ENCODE measurements around the gene ASPRV1.

The ASPRV1 gene

DNA sequence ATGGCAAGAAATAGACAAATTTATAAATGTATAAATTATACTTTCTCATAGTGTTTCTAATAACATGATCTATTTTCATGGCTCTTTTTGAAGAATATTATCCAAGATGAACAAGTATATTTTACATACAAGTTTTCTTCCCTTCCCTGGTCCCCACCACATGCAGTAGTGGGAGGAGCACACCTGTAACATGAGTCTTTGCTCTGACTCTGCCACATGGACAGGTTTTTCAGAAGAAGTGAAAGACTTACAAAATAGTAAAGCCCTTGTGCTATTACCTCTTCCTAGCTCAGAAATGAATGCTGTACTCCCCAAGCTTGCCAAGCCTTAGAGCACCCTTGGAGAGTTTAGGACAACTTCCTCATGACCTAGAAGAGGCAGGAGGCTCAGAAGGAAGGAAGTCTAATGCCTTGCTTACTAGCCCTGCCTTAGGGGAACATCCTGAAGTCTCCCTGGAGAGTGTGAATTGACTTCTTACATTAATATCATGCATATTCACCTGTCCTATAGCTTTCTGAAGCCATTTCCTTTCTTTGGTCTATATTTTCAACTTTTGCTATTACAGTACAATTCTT lies 28.1 kb downstream of the ASPRV1 start:
- Histone ChIP-seq H3K36me3 (replicated peaks) (0 out of 2 replicates have a peak, but pooled peaks cover 3% of the 10 kb centered on the region), H3K4me1 (peaks cover 12% of the 10 kb centered on the region), H3K4me3 (no peak overlapping the region), H3K9me3 (no peaks in the 10 kb centered on the region), H3K27me3 (ENCODE audit: low read depth) (no peaks in the 10 kb centered on the region)
- in situ Hi-C loops (cut with MboI; ENCODE audit: low sequenced_read_pairs) = no loop called here
- DNase-seq (ENCODE audit: low spot score in 2 of 2) = no peak

DNA sequence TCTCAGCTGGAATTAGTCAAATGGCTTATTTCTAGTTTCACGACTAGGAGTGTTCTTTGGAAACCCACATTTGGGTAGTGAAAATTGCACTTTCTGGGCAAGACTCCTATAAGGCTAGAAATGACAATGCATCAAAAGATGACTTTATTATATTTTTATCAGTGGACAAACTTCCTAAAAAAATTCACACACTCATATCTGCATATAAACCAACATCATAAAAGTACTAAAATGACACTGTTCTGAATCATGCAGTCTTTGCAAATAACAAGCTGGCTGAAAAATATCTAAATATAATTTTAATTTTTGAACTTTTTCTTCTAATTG lies 28.9 kb downstream of the ASPRV1 start:
- in situ Hi-C loops (cut with MboI; ENCODE audit: low sequenced_read_pairs) = no loop called here
- Histone ChIP-seq H3K36me3 (replicated peaks) (no peaks in the 10 kb centered on the region), H3K27me3 (ENCODE audit: low read depth) (no peaks in the 10 kb centered on the region), H3K4me3 (no peak overlapping the region), H3K4me1 (peaks cover 12% of the 10 kb centered on the region), H3K9me3 (no peaks in the 10 kb centered on the region)
- no peak for DNase-seq (ENCODE audit: low spot score in 2 of 2)

DNA sequence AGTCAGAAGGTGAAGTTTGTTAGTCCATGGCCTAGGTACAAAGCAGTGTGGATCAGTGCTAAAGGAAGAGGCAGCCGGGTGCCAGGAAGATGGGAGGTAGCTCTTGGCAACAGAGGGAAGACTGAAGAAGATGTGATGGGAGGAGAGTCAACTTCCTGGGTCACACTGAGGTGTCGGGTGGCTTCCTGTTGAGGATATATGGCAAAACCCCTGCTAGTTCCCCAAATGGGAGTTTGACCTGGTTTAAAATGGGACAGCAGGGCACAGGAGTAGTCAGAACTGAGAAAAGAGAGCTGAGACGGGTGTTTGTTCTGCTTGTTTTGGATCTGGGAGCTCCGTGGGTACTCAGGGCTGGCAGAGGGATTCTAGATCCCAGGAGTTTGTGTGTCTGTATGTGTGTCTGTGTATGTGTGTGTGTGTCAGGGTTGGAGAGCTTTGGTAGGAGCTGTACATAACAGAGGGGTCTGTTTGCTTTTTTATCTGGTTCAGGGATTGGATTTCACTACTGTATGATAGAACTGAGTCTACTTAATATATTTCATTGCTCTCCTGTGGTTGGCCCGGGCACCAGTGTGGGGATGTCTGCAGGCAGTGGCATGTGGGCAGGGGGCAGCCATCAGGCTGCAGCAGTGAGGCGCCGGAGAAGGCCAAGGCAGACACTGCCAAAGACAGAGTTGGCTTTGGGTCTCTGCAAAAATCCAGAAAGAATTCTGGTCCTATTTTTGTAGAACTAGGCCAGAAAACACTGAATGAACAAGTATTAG lies 29.4 kb downstream of the ASPRV1 start:
- in situ Hi-C loops (cut with MboI; ENCODE audit: low sequenced_read_pairs) = no loop called here
- peaks cover 12% of the 10 kb centered on the region for H3K4me1 ChIP-seq
- no peaks in the 10 kb centered on the region for H3K9me3 ChIP-seq
- H3K36me3 ChIP-seq (replicated peaks) = no peaks in the 10 kb centered on the region
- H3K27me3 ChIP-seq (ENCODE audit: low read depth) = no peaks in the 10 kb centered on the region
- DNase-seq (ENCODE audit: low spot score in 2 of 2) = no peak
- no peak overlapping the region for H3K4me3 ChIP-seq

DNA sequence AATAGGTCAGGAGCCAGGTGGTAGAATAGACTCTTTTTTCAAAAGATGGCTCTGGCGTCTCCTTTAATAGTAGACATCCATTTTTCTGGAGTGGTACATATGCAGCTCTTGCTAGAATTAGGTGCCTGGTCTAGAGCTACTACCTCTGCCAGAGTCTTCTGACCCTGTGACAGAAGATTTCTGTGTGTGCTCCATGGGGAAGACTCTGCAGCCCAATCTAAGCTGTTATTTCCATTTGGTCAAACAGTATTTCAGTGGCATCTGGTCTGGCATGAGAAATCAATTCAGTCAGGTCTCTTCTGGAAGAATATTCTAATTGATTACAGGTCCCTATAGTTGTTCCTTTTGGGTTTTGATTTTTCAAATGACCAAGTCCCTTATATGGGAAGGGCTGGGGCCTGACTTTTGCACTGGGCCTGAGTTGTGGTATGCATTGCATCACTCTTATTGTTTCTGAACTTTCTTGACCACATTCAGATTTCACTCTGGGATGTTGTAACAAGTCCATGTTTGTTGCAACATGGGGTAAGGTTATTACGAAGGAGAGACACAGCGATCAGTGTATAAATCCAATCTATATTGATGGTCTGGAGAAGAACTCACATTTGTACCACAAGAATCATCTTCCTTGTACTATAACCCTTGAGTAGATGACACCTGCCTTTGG lies 34.4 kb downstream of the ASPRV1 start:
- peaks cover 12% of the 10 kb centered on the region for H3K4me1 ChIP-seq
- no peaks in the 10 kb centered on the region for H3K27me3 ChIP-seq (ENCODE audit: low read depth)
- no peak overlapping the region for H3K4me3 ChIP-seq
- H3K36me3 ChIP-seq (replicated peaks) = no peaks in the 10 kb centered on the region
- H3K9me3 ChIP-seq = no peaks in the 10 kb centered on the region
- DNase-seq (ENCODE audit: low spot score in 2 of 2) = no peak
- in situ Hi-C loops (cut with MboI; ENCODE audit: low sequenced_read_pairs) = no loop called here

DNA sequence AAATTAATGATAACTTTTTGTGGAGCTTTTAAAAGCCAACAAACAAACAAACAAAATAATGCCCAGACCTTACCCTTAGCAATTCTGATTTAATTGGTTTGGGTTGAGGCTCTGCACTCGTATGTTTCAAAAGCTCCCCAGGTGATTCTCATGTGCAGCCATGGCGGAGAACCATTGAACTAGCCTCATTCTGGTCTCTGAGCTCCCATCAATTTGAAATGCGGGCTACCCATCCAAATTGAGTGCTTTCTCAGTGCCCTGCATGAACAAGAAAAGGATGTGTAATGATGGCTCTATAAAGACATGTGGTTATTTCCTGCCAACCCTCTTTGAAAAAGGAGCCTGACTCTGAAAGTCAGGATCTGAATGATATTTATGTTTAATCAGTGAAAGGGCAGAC lies 38.3 kb downstream of the ASPRV1 start:
- H3K36me3 ChIP-seq (replicated peaks) = peaks cover 3% of the 10 kb centered on the region; the same call in 1 of the 2 replicates
- H3K27me3 ChIP-seq (ENCODE audit: low read depth) = no peaks in the 10 kb centered on the region
- in situ Hi-C loops (cut with MboI; ENCODE audit: low sequenced_read_pairs) = loop anchor here (25.0 kb wide), 2 partner anchors 364 to 714 kb away; partner anchors contain the start of gene SNRPG
- no peak overlapping the region for H3K4me3 ChIP-seq
- no peaks in the 10 kb centered on the region for H3K4me1 ChIP-seq
- H3K9me3 ChIP-seq = no peaks in the 10 kb centered on the region
- no peak for DNase-seq (ENCODE audit: low spot score in 2 of 2)

DNA sequence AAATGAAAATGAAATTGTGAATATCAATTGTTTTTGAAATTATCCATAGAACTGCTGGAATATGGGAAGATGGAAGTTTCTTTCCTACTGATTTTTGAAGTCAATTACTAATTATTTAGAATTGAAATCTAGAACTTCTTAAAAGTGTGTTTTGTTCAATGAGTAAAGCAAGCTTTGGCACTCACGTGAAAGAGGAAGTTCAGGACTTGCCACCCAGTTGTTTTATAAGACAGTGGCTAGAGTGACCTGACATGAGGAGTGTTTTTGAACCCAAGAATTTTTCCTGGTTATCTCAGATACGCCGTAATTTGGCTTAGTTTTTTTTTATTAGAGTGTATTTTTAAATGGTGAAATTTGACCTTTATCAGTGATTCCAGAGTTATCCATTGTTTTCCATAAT lies 43.0 kb downstream of the ASPRV1 start:
- peaks cover 12% of the 10 kb centered on the region for H3K4me1 ChIP-seq
- H3K36me3 ChIP-seq (replicated peaks) = peaks cover 3% of the 10 kb centered on the region
- DNase-seq (ENCODE audit: low spot score in 2 of 2) = no peak
- in situ Hi-C loops (cut with MboI; ENCODE audit: low sequenced_read_pairs) = loop anchor here (10.0 to 25.0 kb wide), 3 partner anchors 146 to 719 kb away; partner anchors contain the start of gene SNRPG
- H3K9me3 ChIP-seq = no peaks in the 10 kb centered on the region
- H3K27me3 ChIP-seq (ENCODE audit: low read depth) = no peaks in the 10 kb centered on the region
- no peak overlapping the region for H3K4me3 ChIP-seq

DNA sequence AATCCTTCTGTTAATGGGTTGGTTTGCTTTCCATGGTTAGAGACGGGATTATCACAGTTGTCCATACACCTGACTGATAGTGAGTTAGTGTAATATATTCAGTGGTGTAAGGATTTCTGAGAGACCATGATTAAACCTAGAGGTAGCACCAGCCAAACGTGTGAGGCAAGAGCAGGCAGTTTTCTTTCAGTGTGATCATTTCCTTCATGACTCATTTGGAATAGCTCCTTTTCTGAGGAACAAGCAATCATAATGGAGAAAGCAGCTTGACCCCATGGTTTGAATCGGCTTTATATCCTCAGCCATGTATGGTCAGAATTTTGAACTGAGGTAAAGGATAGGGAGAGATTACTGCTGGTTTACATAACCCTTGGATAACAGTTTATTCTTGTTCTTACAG lies 43.6 kb downstream of the ASPRV1 start:
- in situ Hi-C loops (cut with MboI; ENCODE audit: low sequenced_read_pairs) = loop anchor here (10.0 to 25.0 kb wide), 3 partner anchors 147 to 719 kb away; partner anchors contain the start of gene SNRPG
- no peaks in the 10 kb centered on the region for H3K9me3 ChIP-seq
- no peak for DNase-seq (ENCODE audit: low spot score in 2 of 2)

DNA sequence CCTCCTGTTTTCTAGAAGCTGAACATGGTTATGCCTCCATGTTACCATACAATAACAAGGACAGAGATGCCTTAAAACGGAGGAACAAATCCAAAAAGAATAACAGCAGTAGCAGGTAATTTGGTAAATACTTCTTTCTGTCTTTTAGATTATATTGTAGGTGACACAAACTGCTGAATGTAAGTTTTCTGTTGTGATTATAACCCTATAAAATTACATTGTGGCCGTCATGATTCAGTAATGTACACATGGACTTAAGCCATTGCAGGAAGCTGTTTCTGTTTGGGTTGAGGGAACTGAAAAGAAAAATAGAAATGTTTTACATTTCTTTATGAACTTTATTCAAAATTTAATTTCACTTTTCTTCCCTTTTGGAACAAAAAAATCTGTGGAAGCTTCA lies 45.3 kb downstream of the ASPRV1 start:
- no peaks in the 10 kb centered on the region for H3K9me3 ChIP-seq
- no peak for DNase-seq (ENCODE audit: low spot score in 2 of 2)
- H3K4me3 ChIP-seq = peak overlapping the region; percentile 91
- H3K27me3 ChIP-seq (ENCODE audit: low read depth) = no peaks in the 10 kb centered on the region
- in situ Hi-C loops (cut with MboI; ENCODE audit: low sequenced_read_pairs) = loop anchor here (10.0 to 25.0 kb wide), 3 partner anchors 149 to 721 kb away; partner anchors contain the start of gene SNRPG
- H3K36me3 ChIP-seq (replicated peaks) = peaks cover 7% of the 10 kb centered on the region
- H3K4me1 ChIP-seq = peaks cover 14% of the 10 kb centered on the region

More for the DNA sequence above, 43.6 kb downstream of the ASPRV1 start:
- H3K4me3 ChIP-seq = no peak overlapping the region
- peaks cover 14% of the 10 kb centered on the region for H3K4me1 ChIP-seq
- peaks cover 7% of the 10 kb centered on the region for H3K36me3 ChIP-seq (replicated peaks)
- no peaks in the 10 kb centered on the region for H3K27me3 ChIP-seq (ENCODE audit: low read depth)

DNA sequence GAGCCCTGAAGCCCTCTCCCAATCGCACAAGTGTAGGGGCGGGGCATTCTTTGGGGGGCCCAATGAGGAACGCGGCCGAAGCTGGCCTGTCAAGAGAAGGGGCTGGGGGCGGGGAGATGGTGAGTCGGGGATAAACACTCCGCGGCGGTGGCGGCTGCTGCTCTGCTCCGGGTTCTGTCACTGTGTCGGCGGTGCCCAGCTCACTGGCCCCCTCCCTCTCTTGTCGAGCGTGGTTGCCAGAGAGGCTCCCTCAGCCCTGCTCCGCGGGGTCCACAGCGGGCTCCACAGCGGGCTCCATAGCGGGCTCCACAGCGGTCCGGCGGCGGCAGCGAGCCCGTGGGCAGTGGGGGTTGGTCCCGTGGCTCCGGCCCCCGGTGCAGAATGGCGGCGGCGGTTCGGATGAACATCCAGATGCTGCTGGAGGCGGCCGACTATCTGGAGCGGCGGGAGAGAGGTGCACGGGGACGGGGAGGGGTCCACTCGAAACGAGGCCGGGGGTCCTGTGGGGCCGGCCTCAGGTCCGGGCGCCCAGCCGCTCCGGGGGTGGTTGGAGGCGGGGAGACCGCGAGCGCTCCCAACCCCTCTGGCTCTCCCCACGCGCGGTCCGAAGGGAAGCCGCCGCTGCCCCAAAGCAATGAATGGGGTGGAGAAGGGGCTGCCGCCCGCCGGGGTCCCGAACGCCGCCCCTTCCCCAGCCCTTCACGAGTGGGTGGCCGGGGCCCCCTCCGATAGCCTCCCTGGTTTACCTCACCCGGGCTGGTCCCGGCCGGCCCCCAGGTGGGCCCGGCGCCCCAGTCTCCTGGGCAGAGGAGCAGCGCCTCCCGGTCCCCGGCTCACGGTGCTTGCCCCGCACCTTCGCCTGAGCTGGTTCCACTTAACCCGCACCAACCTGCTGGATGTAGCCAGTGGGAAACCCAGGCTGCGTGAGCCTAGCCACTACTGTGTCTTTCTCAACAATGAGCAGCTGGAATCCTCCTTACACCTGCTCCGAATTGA lies 46.2 kb downstream of the ASPRV1 start, which contains the start of gene MXD1:
Gene MXD1 (plus strand): TSS at position 160 of the 996 bp plus-strand sequence. CDS start 222 bp downstream, at position 382.
- H3K4me3 ChIP-seq = peak within 1 kb of the TSS; percentile 91
- H3K4me1 ChIP-seq = peaks cover 14% of the 10 kb centered on the region
- H3K9me3 ChIP-seq = no peaks in the 10 kb centered on the region
- in situ Hi-C loops (cut with MboI; ENCODE audit: low sequenced_read_pairs) = loop anchor here (10.0 to 25.0 kb wide), 3 partner anchors 150 to 722 kb away; partner anchors contain the start of gene SNRPG
- no peaks in the 10 kb centered on the region for H3K27me3 ChIP-seq (ENCODE audit: low read depth)
- peaks cover 7% of the 10 kb centered on the region for H3K36me3 ChIP-seq (replicated peaks)
- DNase-seq (ENCODE audit: low spot score in 2 of 2) = peak in 1 of 2 experiments; percentile 28

DNA sequence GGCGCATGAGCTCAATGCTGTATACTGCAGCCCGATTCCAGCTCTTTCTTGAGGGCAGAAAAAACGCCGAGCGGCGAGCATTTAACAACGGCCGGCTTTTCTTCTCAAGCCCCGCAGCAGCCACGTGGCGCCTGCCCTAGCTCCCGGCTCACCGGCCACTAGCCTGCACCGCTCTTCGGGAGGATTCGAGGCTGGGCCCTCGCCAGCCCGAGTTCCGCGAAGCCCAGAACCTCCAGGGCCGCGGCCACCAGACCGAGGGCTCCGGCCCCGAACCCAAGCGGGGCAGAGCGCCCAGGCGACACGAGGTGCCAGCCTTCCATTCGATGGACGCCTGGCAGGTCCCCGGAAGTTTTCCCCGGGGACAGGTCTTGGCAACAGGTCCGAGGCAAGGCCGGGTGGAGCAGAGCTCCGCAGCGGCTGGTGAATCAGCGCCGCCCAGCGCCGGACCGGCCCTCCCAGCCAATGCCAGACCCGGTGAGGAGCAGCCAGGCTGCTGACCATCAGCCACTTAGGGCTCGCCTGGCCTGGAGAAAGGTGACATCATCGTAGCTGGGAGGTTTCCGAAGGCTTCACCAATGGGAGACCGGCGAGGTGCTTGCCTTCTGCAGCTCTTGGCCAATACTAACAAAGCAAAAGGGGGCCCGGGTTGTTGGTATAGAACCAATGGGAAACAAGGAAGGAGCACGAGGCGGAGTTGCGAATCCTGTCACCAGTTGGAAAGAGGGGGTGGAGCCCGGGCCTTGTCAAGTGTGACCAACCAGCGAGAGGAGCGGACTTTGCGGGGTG lies 47.1 kb downstream of the ASPRV1 start:
- H3K4me3 ChIP-seq = peak overlapping the region; percentile 91
- peaks cover 7% of the 10 kb centered on the region for H3K36me3 ChIP-seq (replicated peaks)
- in situ Hi-C loops (cut with MboI; ENCODE audit: low sequenced_read_pairs) = loop anchor here (10.0 to 25.0 kb wide), 3 partner anchors 150 to 723 kb away; partner anchors contain the start of gene SNRPG
- H3K9me3 ChIP-seq = no peaks in the 10 kb centered on the region
- peak; percentile 100 for DNase-seq (ENCODE audit: low spot score in 2 of 2)
- H3K4me1 ChIP-seq = peaks cover 14% of the 10 kb centered on the region
- no peaks in the 10 kb centered on the region for H3K27me3 ChIP-seq (ENCODE audit: low read depth)

DNA sequence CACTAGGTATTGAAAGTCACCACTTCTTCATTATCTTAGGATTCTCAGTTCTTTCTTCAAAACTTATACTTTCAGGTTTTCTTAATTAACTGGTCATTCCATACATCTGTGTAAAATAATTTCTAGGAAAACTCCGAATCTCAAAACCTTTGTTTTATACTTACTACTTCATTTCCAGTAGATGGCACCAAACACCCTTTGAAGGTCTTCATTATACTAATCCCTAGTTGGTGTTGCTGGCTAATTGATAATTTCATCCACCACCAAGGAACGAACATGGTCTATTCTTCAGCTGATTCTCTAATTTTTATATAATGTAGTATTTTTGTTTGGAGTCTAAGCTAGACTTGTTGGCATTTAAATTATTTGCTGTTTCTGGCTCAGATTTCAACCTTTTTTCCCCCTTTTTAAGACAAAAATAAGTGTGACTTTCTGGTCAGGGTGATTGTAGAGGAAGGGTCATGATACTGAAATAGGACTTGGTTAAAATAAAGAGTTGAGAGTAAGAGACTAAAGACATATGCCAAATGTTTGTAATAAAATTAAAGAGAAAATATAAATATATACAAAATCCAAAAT lies 49.4 kb downstream of the ASPRV1 start:
- peak in 1 of 2 experiments; percentile 69 for DNase-seq (ENCODE audit: low spot score in 2 of 2)

More for the DNA sequence above, 49.4 kb downstream of the ASPRV1 start:
- peaks cover 14% of the 10 kb centered on the region for H3K4me1 ChIP-seq
- peaks cover 13% of the 10 kb centered on the region for H3K36me3 ChIP-seq (replicated peaks)
- in situ Hi-C loops (cut with MboI; ENCODE audit: low sequenced_read_pairs) = loop anchor here (10.0 to 25.0 kb wide), 3 partner anchors 153 to 725 kb away; partner anchors contain the start of gene SNRPG
- H3K27me3 ChIP-seq (ENCODE audit: low read depth) = no peaks in the 10 kb centered on the region
- H3K9me3 ChIP-seq = no peaks in the 10 kb centered on the region
- H3K4me3 ChIP-seq = no peak overlapping the region

Measured in HAP-1 (cell line).